H1 (cell line): ENCODE data around the gene KCND3.

Experiments used
- CTCF ChIP-seq, 3 experiments: IDR thresholded peaks; 1 replicate in 2 of 3; 2 replicates in 1 of 3; pipeline versions ENCODE4 v1.5.1 to v1.6.1; 2011; ENCODE audit warnings: low read length in 3 of 3, mild to moderate bottlenecking in 3 of 3, inconsistent platforms in 2 of 3, low read depth in 1 of 3, moderate library complexity in 1 of 3; ENCODE audit not compliant: insufficient read depth in 1 of 3; ENCODE audit errors: control extremely low read depth in 1 of 3
- SP4 ChIP-seq: IDR thresholded peaks from 2 replicates; pipeline ENCODE4 v1.6.1; 2012; ENCODE audit warnings: low read length, inconsistent platforms
- TAF1 ChIP-seq: IDR thresholded peaks from 2 replicates; pipeline ENCODE4 v1.6.1; 2011; ENCODE audit warnings: mild to moderate bottlenecking, low read depth, low read length
- YY1 ChIP-seq: IDR thresholded peaks from 2 replicates; pipeline ENCODE4 v1.6.1; 2011; ENCODE audit warnings: low read depth, mild to moderate bottlenecking, low read length

- no peak for TF ChIP-seq CTCF (IDR thresholded peaks at IDR 0.05; ENCODE audit: control extremely low read depth in 1 of 3, insufficient read depth in 1 of 3, low read depth in 1 of 3, low read length in 3 of 3)
- TF ChIP-seq YY1 = no peak
- TF ChIP-seq SP4 = no peak
- TF ChIP-seq TAF1 = no peak
Measured at GRCh38 chr1:111961773-111962565, 27.5 kb downstream of the KCND3 start.
